ENCODE results near the gene MPP4. TPM values are rescaled to one million over a fixed set of nuclear protein-coding genes. Genes with fewer than 3 reads are reported as not detected.

The MPP4 gene
- total RNA-seq, 1 experiment from 2014 or later, result 0.16 TPM

- Mint-ChIP-seq H3K27ac (ENCODE audit: unreplicated experiment) (no peak overlapping the region), H3K27me3 (ENCODE audit: insufficient read depth, unreplicated experiment) (no peaks in the 10 kb centered on the region), H3K4me3 (ENCODE audit: unreplicated experiment) (no peak overlapping the region), H3K4me1 (ENCODE audit: low read depth, unreplicated experiment) (no peaks in the 10 kb centered on the region), H3K9me3 (ENCODE audit: unreplicated experiment) (no peaks in the 10 kb centered on the region), H3K36me3 (ENCODE audit: insufficient read depth, unreplicated experiment) (no peaks in the 10 kb centered on the region)
- H3K36me3 ChIP-seq (ENCODE audit: control insufficient read depth, insufficient read depth, low read length), result no peaks in the 10 kb centered on the region
- H3K4me1 ChIP-seq, result no peaks in the 10 kb centered on the region
- intact Hi-C loops (cut with micrococcal nuclease; ENCODE audit: unreplicated experiment), result no loop called here
- ChIA-PET POLR2A (no interaction called here), CTCF (no interaction called here)
- no peaks in the 10 kb centered on the region for H3K9me3 ChIP-seq
- H3K27me3 ChIP-seq (replicated peaks; ENCODE audit: control insufficient read depth, insufficient read depth, low read length), result no peaks in the 10 kb centered on the region
- no TSS peak for BruUV-seq (replicated peaks)
- no peak overlapping the region for H3K4me3 ChIP-seq (ENCODE audit: low read depth, low read length)
- no peak for DNase-seq
- TF ChIP-seq CTCF (IDR thresholded peaks at IDR 0.05; ENCODE audit: insufficient read depth in 1 of 2, low read depth in 1 of 2, low read length in 1 of 2, severe bottlenecking in 1 of 2, unreplicated experiment in 1 of 2), result no peak
Observed at GRCh38 chr2:201628545-201628944, 69.9 kb downstream of the MPP4 start.

- Histone ChIP-seq H3K36me3 (ENCODE audit: control insufficient read depth, insufficient read depth, low read length) (no peaks in the 10 kb centered on the region), H3K4me3 (ENCODE audit: low read depth, low read length) (no peak overlapping the region), H3K27me3 (replicated peaks; ENCODE audit: control insufficient read depth, insufficient read depth, low read length) (no peaks in the 10 kb centered on the region), H3K9me3 (no peaks in the 10 kb centered on the region), H3K4me1 (no peaks in the 10 kb centered on the region)
- no peaks in the 10 kb centered on the region for H3K9me3 Mint-ChIP-seq (ENCODE audit: unreplicated experiment)
- no TSS peak for BruUV-seq (replicated peaks)
- no peaks in the 10 kb centered on the region for H3K36me3 Mint-ChIP-seq (ENCODE audit: insufficient read depth, unreplicated experiment)
- ChIA-PET CTCF (no interaction called here), POLR2A (no interaction called here)
- intact Hi-C loops (cut with micrococcal nuclease; ENCODE audit: unreplicated experiment), result no loop called here
- DNase-seq, result no peak
- no peak overlapping the region for H3K27ac Mint-ChIP-seq (ENCODE audit: unreplicated experiment)
- no peak overlapping the region for H3K4me3 Mint-ChIP-seq (ENCODE audit: unreplicated experiment)
- no peaks in the 10 kb centered on the region for H3K27me3 Mint-ChIP-seq (ENCODE audit: insufficient read depth, unreplicated experiment)
- no peak for TF ChIP-seq CTCF (IDR thresholded peaks at IDR 0.05; ENCODE audit: insufficient read depth in 1 of 2, low read depth in 1 of 2, low read length in 1 of 2, severe bottlenecking in 1 of 2, unreplicated experiment in 1 of 2)
- H3K4me1 Mint-ChIP-seq (ENCODE audit: low read depth, unreplicated experiment), result no peaks in the 10 kb centered on the region
Observed at GRCh38 chr2:201622306-201622970, 76.0 kb downstream of the MPP4 start.

GRCh38 chr2:201621293-201621999, 77.0 kb downstream of the MPP4 start:
- intact Hi-C loops (cut with micrococcal nuclease; ENCODE audit: unreplicated experiment), result no loop called here
- no peaks in the 10 kb centered on the region for H3K9me3 Mint-ChIP-seq (ENCODE audit: unreplicated experiment)
- H3K36me3 Mint-ChIP-seq (ENCODE audit: insufficient read depth, unreplicated experiment), result no peaks in the 10 kb centered on the region
- ChIA-PET POLR2A (no interaction called here), CTCF (no interaction called here)
- H3K27me3 Mint-ChIP-seq (ENCODE audit: insufficient read depth, unreplicated experiment), result no peaks in the 10 kb centered on the region
- no peaks in the 10 kb centered on the region for H3K36me3 ChIP-seq (ENCODE audit: control insufficient read depth, insufficient read depth, low read length)
- no peaks in the 10 kb centered on the region for H3K27me3 ChIP-seq (replicated peaks; ENCODE audit: control insufficient read depth, insufficient read depth, low read length)
- no TSS peak for BruUV-seq (replicated peaks)
- H3K4me3 ChIP-seq (ENCODE audit: low read depth, low read length), result no peak overlapping the region
- no peak for DNase-seq
- TF ChIP-seq CTCF (IDR thresholded peaks at IDR 0.05; ENCODE audit: insufficient read depth in 1 of 2, low read depth in 1 of 2, low read length in 1 of 2, severe bottlenecking in 1 of 2, unreplicated experiment in 1 of 2), result no peak
- H3K4me1 ChIP-seq, result no peaks in the 10 kb centered on the region
- H3K4me1 Mint-ChIP-seq (ENCODE audit: low read depth, unreplicated experiment), result no peaks in the 10 kb centered on the region
- H3K9me3 ChIP-seq, result no peaks in the 10 kb centered on the region
- no peak overlapping the region for H3K27ac Mint-ChIP-seq (ENCODE audit: unreplicated experiment)
- no peak overlapping the region for H3K4me3 Mint-ChIP-seq (ENCODE audit: unreplicated experiment)

Data from Caco-2 (cell line).